Measurements from ENCODE around the gene GRIP2.

DNA sequence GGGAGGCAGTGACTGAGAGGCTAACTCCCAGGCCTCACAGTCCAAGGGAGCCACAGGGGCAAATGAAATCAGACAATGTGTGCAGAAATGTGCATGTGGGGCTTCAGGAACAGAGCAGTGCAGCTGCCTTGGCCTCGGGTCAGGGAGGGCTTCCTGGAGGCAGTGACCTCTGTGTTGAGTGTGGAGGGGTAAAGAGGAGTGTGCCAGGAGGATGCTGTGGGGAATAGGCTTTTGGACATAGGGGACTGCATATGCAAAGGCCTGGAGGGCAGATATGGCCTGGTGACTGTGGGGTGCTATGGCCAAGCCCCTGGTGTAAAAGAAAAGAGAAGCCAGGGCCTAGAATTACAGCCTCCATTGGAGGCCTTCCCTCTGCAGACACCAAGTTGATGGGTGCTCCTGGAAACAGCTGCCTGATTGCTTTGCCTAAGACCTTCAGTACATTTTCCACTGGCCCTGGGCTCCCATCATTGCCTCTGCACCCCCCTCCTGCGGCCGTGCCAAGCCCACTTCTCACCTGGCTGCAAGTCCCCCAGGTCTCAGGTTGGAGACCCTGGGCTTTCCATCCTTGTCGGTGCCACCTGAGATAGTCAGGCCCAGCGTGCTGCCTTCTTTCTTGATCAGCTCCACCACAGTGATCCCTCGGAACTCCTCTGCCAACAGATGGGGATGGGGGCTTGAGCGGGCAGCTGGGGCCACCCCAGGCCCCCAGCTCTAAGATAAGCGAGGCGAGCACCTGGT lies 15.1 kb downstream of the GRIP2 start:
- TF ChIP-seq, protein P1, sequence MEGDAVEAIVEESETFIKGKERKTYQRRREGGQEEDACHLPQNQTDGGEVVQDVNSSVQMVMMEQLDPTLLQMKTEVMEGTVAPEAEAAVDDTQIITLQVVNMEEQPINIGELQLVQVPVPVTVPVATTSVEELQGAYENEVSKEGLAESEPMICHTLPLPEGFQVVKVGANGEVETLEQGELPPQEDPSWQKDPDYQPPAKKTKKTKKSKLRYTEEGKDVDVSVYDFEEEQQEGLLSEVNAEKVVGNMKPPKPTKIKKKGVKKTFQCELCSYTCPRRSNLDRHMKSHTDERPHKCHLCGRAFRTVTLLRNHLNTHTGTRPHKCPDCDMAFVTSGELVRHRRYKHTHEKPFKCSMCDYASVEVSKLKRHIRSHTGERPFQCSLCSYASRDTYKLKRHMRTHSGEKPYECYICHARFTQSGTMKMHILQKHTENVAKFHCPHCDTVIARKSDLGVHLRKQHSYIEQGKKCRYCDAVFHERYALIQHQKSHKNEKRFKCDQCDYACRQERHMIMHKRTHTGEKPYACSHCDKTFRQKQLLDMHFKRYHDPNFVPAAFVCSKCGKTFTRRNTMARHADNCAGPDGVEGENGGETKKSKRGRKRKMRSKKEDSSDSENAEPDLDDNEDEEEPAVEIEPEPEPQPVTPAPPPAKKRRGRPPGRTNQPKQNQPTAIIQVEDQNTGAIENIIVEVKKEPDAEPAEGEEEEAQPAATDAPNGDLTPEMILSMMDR (conservative IDR thresholded peaks at IDR 0.05; ENCODE audit: low read depth, low read length), result no peak
- TF ChIP-seq EZH2 (IDR thresholded peaks at IDR 0.05; ENCODE audit: borderline replicate concordance, low read depth, low read length, poor library complexity, severe bottlenecking), result no peak
